NCI-H2107 (cell line): ENCODE results near the gene RNF220.
A peak's percentile ranks its signal among the peaks of the same experiment; 100 is the strongest.

Experiments
- DNase-seq: peaks from one replicate; lab custom pipeline; 2025; lab: John Stamatoyannopoulos, UW

Gene RNF220

GRCh38 chr1:44407430-44408211, 2.6 kb downstream of the RNF220 start:
- no peak for DNase-seq

DNA sequence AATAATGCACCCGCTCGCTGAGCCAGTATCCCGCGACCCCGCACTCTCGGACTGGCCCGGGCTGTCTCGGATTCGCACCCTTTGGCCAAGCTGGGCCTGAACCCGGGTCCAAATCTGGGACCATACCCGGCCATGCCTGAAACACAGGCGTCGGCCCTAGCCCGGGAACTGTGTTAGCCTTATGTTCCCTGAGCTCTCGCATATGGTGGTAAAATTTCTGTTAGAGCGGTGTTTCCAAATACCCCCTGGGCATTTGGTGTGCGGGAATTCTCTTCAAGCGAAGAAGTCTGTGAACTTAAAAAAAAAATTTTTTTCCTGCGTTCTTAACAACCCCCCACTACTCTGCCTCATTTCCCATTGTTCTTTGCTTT, 3.1 kb downstream of the RNF220 start:
- no peak for DNase-seq

- DNase-seq: no peak
These were observed 3.9 kb downstream of the RNF220 start for GRCh38 chr1:44408632-44409602.

GRCh38 chr1:44409757-44410156, 4.7 kb downstream of the RNF220 start:
- no peak for DNase-seq

DNA sequence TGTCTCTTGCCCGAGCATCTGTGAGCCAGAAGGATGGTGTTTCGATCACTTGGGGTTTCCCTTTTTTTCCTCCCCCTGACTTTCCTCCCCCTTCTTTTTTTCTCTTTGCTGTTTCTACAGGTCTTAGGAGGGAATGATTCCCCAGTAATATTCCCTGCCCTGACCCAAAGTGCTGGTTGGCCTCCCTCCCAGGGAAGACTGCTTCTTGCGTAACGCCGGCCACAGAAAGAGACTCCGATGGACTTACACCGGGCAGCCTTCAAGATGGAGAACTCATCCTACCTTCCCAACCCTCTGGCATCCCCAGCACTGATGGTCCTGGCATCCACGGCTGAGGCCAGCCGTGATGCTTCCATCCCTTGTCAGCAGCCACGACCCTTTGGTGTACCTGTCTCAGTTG, 6.8 kb downstream of the RNF220 start:
- DNase-seq: no peak

DNA sequence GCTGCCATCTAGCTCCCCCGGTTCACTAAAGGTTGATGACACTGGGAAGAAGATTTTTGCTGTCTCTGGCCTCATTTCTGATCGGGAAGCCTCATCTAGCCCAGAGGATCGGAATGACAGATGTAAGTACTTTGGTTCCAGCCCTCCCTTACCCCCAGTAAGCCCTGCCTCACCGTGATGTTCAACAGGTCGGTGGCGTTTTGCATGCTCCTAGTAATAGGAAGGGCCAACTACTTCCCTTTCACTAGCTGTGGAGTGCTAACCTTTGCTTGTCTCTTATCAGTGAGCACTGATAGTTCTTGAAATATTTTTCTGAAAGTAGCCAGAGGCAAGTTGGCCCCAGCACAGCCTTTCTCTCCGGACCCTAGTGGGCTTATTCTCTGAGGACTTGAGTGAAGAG, 7.5 kb downstream of the RNF220 start:
- no peak for DNase-seq

DNA sequence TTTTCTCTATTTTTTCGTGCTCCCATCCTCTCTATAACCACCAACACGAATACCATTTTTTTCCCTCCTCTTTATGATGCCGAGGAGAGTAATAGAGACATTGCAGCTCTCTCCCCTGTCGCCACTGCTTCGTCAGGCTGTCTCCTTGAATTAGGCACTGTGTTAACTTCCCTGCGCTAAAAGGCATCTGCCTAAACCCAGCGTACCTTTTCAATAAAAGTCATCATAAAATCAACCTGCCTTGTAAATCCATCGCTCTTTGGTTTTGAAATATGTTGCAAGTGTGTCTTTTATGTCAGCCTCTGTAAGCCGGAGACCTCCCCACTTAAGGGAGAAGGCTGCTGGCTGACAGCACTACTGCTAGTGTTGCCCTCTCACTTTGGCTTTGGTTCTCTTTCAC, 8.7 kb downstream of the RNF220 start:
- no peak for DNase-seq

- no peak for DNase-seq
These were observed 10.0 kb downstream of the RNF220 start for GRCh38 chr1:44415013-44415412.

DNA sequence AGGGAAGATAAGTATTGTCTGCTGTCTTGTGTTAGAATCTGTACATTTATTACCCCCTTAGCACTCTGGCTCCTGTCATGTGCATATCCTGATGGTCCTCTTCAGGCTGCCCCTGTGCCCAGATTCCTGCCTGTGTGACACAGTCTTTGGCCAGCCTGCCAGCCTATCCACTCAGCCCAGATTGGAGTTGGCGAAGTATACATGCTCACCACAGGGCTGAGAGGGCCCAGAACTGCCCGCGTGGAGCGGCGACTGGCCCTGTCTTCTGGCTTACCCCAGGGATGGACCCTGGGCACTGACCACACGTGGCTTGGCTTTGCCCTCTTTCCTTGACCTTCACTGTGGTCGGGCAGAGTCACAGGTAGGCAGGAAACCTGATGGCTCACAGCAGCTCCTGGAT, 11.4 kb downstream of the RNF220 start:
- no peak for DNase-seq

DNA sequence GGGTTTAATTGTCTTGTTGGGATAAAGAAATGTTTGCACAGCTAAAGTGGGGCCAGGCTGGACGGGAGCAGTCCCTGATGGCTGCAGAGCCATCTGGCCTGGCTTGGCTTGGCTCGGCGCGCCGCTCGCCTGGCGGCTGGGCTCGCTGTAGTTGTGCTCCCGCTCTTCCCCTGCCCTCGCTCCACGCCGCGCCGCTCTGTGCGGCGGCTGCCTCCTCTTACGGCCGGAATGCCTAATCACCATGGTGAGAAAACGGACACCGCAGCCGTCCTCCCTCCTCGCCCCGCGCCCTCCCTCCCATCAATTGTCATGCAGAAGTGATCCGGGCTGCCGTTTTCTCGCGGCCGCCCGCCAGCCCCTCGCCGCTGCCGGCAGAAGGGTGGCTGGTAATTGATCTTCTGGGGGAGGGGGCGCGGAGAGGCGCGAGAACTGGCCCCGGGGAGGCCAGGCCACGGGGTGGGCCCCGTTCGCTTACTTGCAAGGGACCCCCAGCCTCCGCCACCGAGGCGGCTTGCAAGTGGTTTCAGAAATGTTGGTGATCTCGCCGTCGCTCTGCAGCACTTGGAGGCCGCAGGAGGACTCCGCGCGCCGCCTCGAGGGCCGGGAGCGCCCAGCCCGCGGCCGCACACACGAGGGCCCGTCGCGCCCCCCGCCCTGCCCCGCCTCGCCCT, 12.4 kb downstream of the RNF220 start:
- peak; percentile 33 for DNase-seq

- DNase-seq: no peak
These were observed 13.1 kb downstream of the RNF220 start for GRCh38 chr1:44418022-44418673.

- DNase-seq: no peak
These were observed 14.8 kb downstream of the RNF220 start for GRCh38 chr1:44419901-44420300.

DNA sequence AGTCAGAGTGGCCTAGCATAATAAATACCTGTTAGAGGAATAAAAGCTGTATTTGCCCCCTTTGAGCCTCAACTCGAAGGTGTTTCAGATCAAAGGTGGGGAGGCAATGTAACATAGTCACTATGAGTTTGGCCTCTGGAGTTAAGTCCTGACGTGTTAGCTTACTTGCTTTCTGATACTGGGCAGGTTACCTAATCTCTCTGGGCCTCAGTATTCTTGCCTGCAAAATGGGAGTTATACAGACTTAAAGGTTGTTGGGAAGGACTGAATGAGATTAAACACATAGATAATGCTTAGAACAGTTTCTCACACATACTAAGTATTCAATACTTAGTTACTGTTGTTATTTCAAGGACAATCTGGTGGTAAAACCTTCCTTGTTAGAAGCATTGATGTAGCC, 15.5 kb downstream of the RNF220 start:
- DNase-seq: no peak

- no peak for DNase-seq
These were observed 16.4 kb downstream of the RNF220 start for GRCh38 chr1:44421446-44421884.

GRCh38 chr1:44422161-44422560, 17.1 kb downstream of the RNF220 start:
- DNase-seq: no peak

DNA sequence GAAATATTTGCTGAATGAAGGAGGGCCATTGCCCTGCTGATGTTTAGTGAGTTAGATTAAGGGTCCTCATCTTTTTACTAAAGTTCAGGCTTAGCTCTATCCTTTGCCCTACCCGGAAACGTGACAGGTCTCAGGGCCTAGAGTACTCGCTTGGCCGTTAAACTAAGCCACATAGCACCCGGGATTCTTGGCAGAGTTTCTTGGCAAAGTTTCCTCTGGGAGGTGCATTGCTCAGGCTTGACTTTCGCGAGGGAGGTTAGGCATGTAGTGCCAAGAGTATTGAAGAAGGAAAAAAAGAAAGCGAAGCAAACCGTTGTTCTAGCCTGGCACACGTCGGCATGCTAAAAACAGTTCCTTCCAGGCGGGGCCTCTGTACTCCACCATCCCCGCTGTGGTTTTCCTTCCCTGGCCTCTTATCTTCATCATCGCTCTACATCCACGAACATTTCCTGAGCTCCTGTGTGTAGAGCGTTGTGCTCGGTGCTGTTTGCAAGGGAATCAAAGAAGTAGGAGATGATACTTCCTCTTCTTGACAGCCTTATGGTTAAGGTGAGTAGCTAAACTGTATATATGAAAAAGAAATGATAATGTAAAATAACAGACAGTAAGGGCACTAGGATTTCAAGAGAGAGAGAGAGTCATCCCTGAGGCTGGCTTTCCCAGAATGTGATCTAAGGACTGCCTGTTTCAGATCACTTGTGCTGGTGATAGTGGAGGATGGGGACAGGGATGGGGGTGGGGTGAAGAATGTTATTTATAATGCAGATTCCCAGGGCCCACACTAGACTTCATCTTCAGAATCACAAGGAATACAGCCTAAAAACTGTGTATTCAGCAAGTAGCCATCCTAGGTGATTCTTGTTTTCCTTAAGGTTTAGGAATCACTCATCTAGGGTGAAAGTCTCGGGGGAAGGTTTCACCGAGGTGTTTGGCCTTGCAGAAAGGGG, 18.8 kb downstream of the RNF220 start:
- no peak for DNase-seq

DNA sequence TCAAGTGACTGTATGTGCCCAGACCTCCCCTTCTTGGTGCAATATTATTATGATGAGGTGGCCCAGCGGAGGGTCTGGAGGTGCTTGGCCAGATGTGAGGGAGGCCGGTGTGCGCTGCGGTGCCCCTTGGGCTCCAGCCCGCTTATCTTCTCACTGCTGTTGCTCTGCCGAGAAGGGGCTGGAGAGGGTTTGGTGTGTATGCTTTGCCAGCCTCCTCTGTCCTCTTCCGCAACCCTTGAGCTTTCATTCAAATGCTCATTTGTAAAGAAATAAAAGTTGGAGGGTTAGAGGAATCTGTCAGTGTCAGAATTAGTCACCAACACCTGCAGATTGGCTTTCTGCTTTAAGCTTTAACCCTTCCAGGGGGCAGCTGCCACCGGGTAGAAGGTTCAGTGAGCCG, 19.7 kb downstream of the RNF220 start:
- DNase-seq: no peak

- DNase-seq: no peak
These were observed 20.5 kb downstream of the RNF220 start for GRCh38 chr1:44425341-44426082.

DNA sequence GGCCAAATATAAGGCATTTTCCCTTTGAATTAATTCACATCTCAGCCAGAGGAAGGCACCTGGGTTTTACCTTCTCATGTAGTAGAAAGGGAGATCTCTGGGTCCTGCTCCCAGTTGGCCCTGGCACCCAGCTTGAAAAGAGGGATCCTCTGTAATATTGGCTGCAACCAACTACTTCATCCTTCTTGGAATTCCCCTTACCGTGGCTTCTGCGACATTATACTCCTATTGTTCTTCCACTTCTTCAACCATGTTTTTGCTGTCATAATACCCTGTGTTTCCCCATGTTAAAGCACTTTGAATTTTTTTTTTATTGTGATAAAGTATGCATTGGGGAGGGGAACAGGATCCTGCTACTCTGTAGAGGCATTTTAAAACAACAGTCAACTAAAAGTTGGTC, 26.8 kb downstream of the RNF220 start:
- no peak for DNase-seq

DNA sequence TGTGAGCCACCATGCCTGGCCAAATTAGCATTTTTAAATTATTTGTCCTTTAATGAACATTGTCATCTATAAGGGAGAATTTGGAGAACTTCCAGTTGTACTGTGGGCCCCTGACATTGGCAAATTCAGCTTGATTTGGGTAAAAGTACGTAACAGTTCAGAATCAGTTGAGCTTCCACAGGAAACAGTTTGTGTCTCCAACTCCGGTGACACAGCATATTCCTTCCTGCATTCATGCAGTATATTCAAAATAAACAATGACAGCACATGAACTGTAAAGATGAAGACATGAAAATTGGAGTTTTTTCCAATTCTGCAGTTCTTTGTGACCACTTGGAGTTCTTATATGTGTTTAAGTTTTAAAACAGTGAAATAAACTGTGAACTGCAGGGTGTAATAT, 28.2 kb downstream of the RNF220 start:
- no peak for DNase-seq
